Measurements from ENCODE around the gene FPR3.
A peak's percentile ranks its signal among the peaks of the same experiment; 100 is the strongest.

Gene FPR3

DNA sequence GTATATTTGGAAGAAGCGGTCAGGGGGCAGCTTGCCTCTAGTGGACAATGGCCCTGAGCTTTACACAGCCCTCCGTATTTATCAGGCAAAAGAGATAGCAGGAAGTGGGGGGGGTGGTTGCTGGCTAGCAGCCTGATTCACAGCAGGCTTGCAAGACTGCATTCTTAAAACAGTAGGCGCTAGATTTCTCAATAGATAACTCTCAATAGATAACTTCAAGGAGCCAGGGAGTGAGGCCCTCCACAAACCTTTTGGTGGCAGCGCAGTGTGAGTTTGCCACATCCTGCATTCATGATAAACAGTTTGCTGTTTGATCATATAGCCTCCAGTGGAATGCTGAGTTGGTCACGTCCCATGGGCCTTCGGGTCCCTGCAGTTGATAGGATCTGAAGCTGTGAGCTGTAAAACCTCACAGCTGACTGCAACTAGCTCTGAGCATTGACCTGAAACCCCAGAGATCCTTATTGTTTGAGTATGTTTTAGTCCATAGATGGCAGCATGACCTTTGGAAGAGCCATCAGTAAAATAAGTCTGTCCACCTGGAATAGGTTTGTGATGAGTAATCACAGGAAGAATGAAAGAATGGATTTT, 12.2 kb downstream of the FPR3 start:
- H3K27me3 ChIP-seq (ENCODE audit: insufficient read depth, poor library complexity, severe bottlenecking) = no peaks in the 10 kb centered on the region
- DNase-seq (ENCODE audit: low read depth in 1 of 2, low spot score in 1 of 2) = peak in 1 of 2 experiments; percentile 16
- TF ChIP-seq, protein P1, sequence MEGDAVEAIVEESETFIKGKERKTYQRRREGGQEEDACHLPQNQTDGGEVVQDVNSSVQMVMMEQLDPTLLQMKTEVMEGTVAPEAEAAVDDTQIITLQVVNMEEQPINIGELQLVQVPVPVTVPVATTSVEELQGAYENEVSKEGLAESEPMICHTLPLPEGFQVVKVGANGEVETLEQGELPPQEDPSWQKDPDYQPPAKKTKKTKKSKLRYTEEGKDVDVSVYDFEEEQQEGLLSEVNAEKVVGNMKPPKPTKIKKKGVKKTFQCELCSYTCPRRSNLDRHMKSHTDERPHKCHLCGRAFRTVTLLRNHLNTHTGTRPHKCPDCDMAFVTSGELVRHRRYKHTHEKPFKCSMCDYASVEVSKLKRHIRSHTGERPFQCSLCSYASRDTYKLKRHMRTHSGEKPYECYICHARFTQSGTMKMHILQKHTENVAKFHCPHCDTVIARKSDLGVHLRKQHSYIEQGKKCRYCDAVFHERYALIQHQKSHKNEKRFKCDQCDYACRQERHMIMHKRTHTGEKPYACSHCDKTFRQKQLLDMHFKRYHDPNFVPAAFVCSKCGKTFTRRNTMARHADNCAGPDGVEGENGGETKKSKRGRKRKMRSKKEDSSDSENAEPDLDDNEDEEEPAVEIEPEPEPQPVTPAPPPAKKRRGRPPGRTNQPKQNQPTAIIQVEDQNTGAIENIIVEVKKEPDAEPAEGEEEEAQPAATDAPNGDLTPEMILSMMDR (IDR thresholded peaks at IDR 0.05; ENCODE audit: insufficient read depth, low read length) = no peak
- TF ChIP-seq POLR2AphosphoS5 (IDR thresholded peaks at IDR 0.05; ENCODE audit: low read depth) = no peak
- TF ChIP-seq, protein P2, sequence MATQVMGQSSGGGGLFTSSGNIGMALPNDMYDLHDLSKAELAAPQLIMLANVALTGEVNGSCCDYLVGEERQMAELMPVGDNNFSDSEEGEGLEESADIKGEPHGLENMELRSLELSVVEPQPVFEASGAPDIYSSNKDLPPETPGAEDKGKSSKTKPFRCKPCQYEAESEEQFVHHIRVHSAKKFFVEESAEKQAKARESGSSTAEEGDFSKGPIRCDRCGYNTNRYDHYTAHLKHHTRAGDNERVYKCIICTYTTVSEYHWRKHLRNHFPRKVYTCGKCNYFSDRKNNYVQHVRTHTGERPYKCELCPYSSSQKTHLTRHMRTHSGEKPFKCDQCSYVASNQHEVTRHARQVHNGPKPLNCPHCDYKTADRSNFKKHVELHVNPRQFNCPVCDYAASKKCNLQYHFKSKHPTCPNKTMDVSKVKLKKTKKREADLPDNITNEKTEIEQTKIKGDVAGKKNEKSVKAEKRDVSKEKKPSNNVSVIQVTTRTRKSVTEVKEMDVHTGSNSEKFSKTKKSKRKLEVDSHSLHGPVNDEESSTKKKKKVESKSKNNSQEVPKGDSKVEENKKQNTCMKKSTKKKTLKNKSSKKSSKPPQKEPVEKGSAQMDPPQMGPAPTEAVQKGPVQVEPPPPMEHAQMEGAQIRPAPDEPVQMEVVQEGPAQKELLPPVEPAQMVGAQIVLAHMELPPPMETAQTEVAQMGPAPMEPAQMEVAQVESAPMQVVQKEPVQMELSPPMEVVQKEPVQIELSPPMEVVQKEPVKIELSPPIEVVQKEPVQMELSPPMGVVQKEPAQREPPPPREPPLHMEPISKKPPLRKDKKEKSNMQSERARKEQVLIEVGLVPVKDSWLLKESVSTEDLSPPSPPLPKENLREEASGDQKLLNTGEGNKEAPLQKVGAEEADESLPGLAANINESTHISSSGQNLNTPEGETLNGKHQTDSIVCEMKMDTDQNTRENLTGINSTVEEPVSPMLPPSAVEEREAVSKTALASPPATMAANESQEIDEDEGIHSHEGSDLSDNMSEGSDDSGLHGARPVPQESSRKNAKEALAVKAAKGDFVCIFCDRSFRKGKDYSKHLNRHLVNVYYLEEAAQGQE (IDR thresholded peaks at IDR 0.05; ENCODE audit: insufficient replicate concordance, low read depth) = no peak
- TF ChIP-seq SPI1 (IDR thresholded peaks at IDR 0.05; ENCODE audit: borderline replicate concordance, low read depth) = no peak
- no peak for TF ChIP-seq GABPA (IDR thresholded peaks at IDR 0.05; ENCODE audit: low read depth)
- no peak overlapping the region for H3K27ac ChIP-seq (replicated peaks)
- H3K4me3 ChIP-seq (replicated peaks; ENCODE audit: insufficient read depth, low read length) = no peak overlapping the region

DNA sequence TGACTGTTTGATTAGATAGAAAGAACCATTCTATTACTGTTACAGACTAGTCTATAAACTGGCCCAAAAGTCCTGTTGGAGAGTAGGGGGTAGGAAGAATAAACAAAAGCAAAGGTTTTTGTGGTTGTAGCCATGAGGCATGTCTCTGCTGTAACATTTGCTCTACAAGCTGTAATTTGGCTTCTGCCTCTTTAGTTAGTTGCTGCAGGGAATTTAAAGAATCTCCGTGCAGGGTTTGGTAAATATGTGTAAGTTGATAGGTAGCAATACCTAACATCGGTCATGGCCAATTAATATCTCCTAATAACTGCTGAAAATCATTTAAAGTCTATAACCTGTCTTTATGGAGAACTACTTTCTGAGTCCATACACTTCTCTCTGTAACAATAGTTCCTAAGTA, 13.0 kb downstream of the FPR3 start:
- no peak for DNase-seq (ENCODE audit: low read depth in 1 of 2, low spot score in 1 of 2)
- Histone ChIP-seq H3K27ac (replicated peaks) (no peak overlapping the region), H3K4me3 (replicated peaks; ENCODE audit: insufficient read depth, low read length) (no peak overlapping the region), H3K27me3 (ENCODE audit: insufficient read depth, poor library complexity, severe bottlenecking) (no peaks in the 10 kb centered on the region)
- TF ChIP-seq, protein P1 (IDR thresholded peaks at IDR 0.05; ENCODE audit: insufficient read depth, low read length) = no peak
- TF ChIP-seq GABPA (IDR thresholded peaks at IDR 0.05; ENCODE audit: low read depth) = no peak
- TF ChIP-seq POLR2AphosphoS5 (IDR thresholded peaks at IDR 0.05; ENCODE audit: low read depth) = no peak
- TF ChIP-seq, protein P2 (IDR thresholded peaks at IDR 0.05; ENCODE audit: insufficient replicate concordance, low read depth) = no peak
- TF ChIP-seq SPI1 (IDR thresholded peaks at IDR 0.05; ENCODE audit: borderline replicate concordance, low read depth) = no peak

DNA sequence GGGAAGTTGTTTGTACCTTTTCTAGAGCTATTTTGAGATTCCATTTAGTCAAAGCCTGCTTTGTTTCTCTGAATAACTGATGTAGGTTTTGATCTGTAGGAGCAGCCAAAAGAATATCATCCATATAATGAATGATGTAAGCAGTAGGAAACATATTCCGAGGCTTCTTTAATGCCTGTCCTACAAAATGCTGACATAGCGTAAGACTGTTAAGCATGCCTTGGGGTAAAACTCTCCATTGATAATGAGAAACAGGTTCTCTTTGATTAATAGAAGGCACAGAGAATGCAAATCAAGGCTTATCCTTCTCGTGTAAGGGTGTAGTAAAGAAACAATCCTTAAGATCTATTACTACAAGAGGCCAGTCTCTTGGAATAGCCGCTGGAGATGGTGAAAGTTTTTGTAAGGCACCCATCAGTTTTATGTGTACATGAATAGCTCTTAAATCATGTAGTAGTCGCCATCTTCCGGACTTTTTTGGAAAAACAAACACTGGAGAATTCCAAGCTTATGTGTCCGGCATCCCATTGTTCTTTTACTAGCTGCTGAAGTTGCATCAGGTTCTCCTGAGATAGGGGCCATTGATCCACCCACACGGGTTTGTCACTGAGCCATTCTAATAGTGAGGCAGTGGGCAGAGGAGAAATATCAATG, 13.5 kb downstream of the FPR3 start:
- TF ChIP-seq GABPA (IDR thresholded peaks at IDR 0.05; ENCODE audit: low read depth) (no peak), POLR2AphosphoS5 (IDR thresholded peaks at IDR 0.05; ENCODE audit: low read depth) (no peak), SPI1 (IDR thresholded peaks at IDR 0.05; ENCODE audit: borderline replicate concordance, low read depth) (no peak)
- TF ChIP-seq, protein P2 (IDR thresholded peaks at IDR 0.05; ENCODE audit: insufficient replicate concordance, low read depth) = no peak
- TF ChIP-seq, protein P1 (IDR thresholded peaks at IDR 0.05; ENCODE audit: insufficient read depth, low read length) = no peak
- DNase-seq (ENCODE audit: low read depth in 1 of 2, low spot score in 1 of 2) = no peak
- H3K4me3 ChIP-seq (replicated peaks; ENCODE audit: insufficient read depth, low read length) = no peak overlapping the region
- no peak overlapping the region for H3K27ac ChIP-seq (replicated peaks)
- no peaks in the 10 kb centered on the region for H3K27me3 ChIP-seq (ENCODE audit: insufficient read depth, poor library complexity, severe bottlenecking)
